LNCaP clone FGC (cell line): ENCODE data around the gene GNG8.

ENCODE experiments used
- DNase-seq: peaks from one replicate; pipeline ENCODE4 v3.0.0-alpha.2; 2011; ENCODE audit warnings: low read depth
- H3K4me3 ChIP-seq: 2 replicates; pipeline ENCODE4 v1.5.1; 2011; ENCODE audit warnings: mild to moderate bottlenecking, low read depth, low read length, control low read depth
- TF ChIP-seq, protein P1 (sequence below): IDR thresholded peaks from 2 replicates; pipeline ENCODE4 v1.5.1; 2012; ENCODE audit warnings: mild to moderate bottlenecking; ENCODE audit not compliant: control insufficient read depth, insufficient read depth; ENCODE audit errors: extremely low read depth

GNG8 gene

DNA sequence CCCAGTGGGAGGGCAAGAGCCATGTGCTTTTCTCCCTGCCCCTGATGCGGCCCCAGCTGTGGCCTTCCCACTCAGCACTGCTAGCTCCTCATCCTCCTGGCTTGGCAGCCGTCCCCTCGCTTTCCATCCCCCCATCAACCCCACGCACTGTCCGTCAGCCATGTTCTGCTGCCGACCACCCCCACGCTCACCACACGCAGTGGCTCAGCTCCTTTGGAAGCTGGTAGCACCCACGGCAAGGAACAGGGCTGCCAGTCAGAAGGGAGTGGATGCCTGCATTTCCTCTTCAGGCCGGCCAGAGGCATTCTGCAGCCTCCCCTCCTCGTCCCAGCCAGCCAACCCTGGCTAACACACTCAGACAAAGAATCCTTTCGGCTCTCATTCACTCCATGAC, 28.6 kb downstream of the GNG8 start:
- no peak for DNase-seq
- TF ChIP-seq, protein P1, sequence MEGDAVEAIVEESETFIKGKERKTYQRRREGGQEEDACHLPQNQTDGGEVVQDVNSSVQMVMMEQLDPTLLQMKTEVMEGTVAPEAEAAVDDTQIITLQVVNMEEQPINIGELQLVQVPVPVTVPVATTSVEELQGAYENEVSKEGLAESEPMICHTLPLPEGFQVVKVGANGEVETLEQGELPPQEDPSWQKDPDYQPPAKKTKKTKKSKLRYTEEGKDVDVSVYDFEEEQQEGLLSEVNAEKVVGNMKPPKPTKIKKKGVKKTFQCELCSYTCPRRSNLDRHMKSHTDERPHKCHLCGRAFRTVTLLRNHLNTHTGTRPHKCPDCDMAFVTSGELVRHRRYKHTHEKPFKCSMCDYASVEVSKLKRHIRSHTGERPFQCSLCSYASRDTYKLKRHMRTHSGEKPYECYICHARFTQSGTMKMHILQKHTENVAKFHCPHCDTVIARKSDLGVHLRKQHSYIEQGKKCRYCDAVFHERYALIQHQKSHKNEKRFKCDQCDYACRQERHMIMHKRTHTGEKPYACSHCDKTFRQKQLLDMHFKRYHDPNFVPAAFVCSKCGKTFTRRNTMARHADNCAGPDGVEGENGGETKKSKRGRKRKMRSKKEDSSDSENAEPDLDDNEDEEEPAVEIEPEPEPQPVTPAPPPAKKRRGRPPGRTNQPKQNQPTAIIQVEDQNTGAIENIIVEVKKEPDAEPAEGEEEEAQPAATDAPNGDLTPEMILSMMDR, result no peak
- no peak overlapping the region for H3K4me3 ChIP-seq

DNA sequence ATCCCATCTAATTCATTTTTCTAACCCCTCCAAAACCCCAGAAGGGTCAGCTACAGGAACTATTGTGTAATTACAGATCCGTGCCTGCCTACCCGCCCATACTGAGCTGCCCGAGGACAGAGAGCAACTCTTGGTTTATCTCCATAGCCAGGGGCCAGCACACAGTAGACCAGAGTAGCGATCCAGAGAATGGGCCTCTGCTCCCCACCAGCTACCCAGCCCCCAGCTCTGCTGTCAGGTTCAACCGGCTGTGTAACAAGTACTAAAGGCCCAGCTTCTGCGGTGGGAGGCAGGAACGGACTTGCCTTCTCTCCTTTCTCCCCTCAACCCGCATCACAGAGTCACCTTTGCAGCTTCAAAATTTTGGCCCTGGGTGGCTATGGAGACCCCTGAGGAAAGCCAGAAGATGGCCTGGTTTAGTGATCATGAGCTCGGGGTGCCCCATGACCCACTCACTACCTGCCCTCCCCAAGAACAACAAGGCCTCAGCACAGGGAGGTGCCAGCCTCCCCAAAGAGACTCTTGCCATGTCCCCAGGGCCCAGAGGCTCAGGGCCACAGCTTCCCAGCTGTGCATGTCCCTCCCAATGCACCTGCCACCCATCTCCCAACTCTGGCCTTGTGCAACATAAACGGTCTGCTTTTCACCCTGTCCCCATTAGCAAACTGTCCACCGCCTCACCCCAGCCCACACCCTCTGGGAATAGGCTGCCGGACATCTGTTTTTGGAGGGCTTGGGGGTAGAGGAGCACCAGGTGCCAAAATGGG, 29.1 kb downstream of the GNG8 start:
- TF ChIP-seq, protein P1, result no peak
- no peak for DNase-seq
- no peak overlapping the region for H3K4me3 ChIP-seq

DNA sequence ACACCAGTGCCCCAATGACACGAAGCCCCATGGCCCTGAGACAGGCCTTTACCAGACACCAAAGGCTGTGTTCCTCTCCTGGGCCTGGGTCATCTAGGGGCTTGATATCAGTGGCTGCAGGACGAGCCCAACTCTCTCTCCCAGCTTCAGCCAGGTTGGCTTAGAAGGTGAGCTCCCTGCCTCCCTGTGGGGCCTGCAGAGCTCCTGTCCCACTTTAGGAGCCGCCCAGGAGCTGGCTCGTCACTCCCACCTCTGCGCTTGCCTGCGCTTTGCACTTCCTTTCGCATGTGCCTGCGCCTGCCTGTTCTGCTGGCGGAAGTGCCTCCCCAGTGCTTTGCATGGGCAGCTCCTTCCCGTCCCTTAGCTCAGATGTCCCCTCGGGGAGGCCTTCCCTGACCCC, 30.0 kb downstream of the GNG8 start:
- TF ChIP-seq, protein P1, result no peak
- no peak overlapping the region for H3K4me3 ChIP-seq
- DNase-seq, result no peak

DNA sequence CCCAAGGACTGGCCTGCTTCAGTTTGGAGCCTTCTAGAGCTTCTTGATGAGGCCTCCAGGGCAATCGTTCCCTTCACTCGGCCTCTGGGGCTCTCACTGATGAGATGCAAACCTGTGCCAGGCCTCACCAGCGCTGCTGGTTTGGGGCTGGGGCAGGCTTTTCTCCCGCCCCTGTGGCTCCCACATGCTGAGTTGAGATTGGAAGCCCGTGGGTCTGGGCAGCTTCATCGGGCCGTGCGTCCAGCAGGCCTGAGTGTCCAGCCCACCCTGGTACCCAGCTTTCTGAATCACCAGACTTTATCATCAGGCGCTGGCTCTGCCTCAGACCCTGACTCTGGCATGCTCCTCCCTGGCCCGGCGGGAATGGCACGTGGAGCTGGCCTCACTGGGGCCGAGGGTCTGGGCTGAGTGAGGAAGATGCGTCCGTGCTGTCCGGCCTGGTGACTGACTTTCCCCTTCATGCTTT, 30.6 kb downstream of the GNG8 start:
- TF ChIP-seq, protein P1, result no peak
- no peak overlapping the region for H3K4me3 ChIP-seq
- no peak for DNase-seq

DNA sequence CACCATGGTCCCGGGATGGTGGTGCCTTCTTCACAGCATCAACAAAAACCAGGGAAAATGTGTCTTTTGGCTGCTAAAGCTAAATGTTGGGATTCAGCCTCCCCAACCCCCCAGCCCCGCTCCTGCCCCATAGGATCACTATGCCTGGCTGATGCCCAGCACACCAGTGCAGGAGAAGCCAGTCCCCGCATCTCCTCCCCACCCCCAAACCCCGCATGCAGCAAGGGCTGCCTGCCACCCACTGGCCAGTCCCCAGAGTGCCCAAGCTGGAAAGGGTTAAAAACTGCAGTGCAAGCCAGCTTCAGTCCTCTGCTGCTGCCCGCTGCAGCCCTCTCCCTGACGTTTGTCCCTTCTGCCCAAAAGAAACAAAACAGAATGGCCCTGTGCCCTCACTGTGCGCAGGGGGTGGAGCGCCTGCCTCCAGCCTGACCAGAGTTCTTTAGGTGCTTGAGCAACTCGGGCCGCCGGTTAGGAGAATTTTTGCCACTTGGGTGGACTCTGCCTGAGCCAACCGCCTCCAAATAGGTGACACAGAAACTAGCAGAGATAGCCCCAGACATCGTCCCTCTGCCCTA, 31.1 kb downstream of the GNG8 start:
- TF ChIP-seq, protein P1, result no peak
- no peak overlapping the region for H3K4me3 ChIP-seq
- DNase-seq, result no peak

- DNase-seq, result no peak
- TF ChIP-seq, protein P1, result no peak
- H3K4me3 ChIP-seq, result no peak overlapping the region
Measured at GRCh38 chr19:46603752-46604231, 32.2 kb downstream of the GNG8 start.
